Heart left ventricle (tissue), 16 donors: ENCODE data around the gene OR5D16. TPM values are rescaled to one million over a fixed set of nuclear protein-coding genes. Genes with fewer than 3 reads are reported as not detected.
A peak's percentile ranks its signal among the peaks of the same experiment; 100 is the strongest.
"Not testable (repeated sequence)": the region's sequence is repeated elsewhere in the genome, so short reads cannot be mapped to it uniquely, and the experiment has no call there.

Experiments used
- ATAC-seq, 4 donors: fragments of 200-7000 bp; cut with Tn5 transposase; one replicate each; pipeline ENCODE4 v1.9.1; 2020 to 2022; ENCODE audit warnings: moderate library complexity in 4 of 4, mild to moderate bottlenecking in 3 of 4, moderate number of reproducible peaks in 1 of 4
- DNase-seq, 5 donors: peaks; one replicate each; pipeline ENCODE4 v3.0.0-alpha.2; 2020
- H3K27ac ChIP-seq, 12 donors: fragments of 200-600 bp; sonication (generic) in 4 of 12; one replicate each; pipeline versions ENCODE4 v1.5.0 to v1.8.0; 2016 to 2022; ENCODE audit warnings: mild to moderate bottlenecking in 2 of 12
- H3K27me3 ChIP-seq, 9 donors: fragments of 200-600 bp; sonication (generic) in 2 of 9; one replicate each; pipeline versions ENCODE4 v1.5.1 to v1.8.0; 2016 to 2022; ENCODE audit warnings: mild to moderate bottlenecking in 3 of 9
- H3K36me3 ChIP-seq, 9 donors: fragments of 200-600 bp; sonication (generic) in 2 of 9; one replicate each; pipeline versions ENCODE4 v1.5.0 to v1.8.0; 2018 to 2022; ENCODE audit warnings: mild to moderate bottlenecking in 2 of 9
- H3K4me1 ChIP-seq, 12 donors: fragments of 200-600 bp; sonication (generic) in 4 of 12; one replicate each; pipeline versions ENCODE4 v1.5.0 to v1.8.0; 2016 to 2022; ENCODE audit warnings: mild to moderate bottlenecking in 3 of 12
- H3K4me3 ChIP-seq, 12 donors: fragments of 200-600 bp; sonication (generic) in 4 of 12; one replicate each; pipeline versions ENCODE4 v1.5.0 to v1.8.0; 2017 to 2022; ENCODE audit warnings: mild to moderate bottlenecking in 9 of 12, moderate library complexity in 4 of 12
- H3K9me3 ChIP-seq, 12 donors: fragments of 200-600 bp; sonication (generic) in 4 of 12; one replicate each; pipeline versions ENCODE4 v1.5.0 to v1.8.0; 2016 to 2022; ENCODE audit warnings: mild to moderate bottlenecking in 1 of 12
- POLR2A ChIP-seq, 2 donors: fragments of 450-650 bp; IDR thresholded peaks; one replicate each; pipeline ENCODE4 v1.6.1; 2017; ENCODE audit warnings: antibody characterized with exemption in 2 of 2, mild to moderate bottlenecking in 2 of 2, moderate library complexity in 2 of 2
- WGBS, 4 donors: extraction: QIAGEN DNeasy Blood & Tissue Kit in 2 of 4; methylation state at CpG; one replicate each; pipeline versions ENCODE4 v1.1.5 to v1.1.7; 2013 to 2018; 5-methylcytosine and 5-hydroxymethylcytosine counted together
- intact Hi-C, 10 donors: fragments of 100-400 bp; cut with DNase I; formaldehyde crosslinking; loops; one replicate each; pipeline versions ENCODE4 v1.11.1 to v1.14.2; 2022
- polyA plus RNA-seq, 2 donors: library from polyadenylated mRNA; stranded (reverse); fragments of 200-250 nt; gene quantifications; one replicate each; pipeline ENCODE4 v1.2.3, GENCODE V29; 2013
- total RNA-seq, 9 donors: library from RNA; depleted of rRNA in 2 of 9; stranded (reverse); fragments of >200 nt in 2 of 9; fragmentation: NEBNext Ultra II Directional in 3 of 9; extraction: Animal tissue kit (Norgen Biotek cat#: 25700) in 3 of 9; gene quantifications; one replicate each; pipeline versions ENCODE4 v1.1.0 to v1.2.4, GENCODE V29; 2016 to 2023
- TF ChIP-seq, protein P1 (sequence below), 12 donors: fragments of 200-600 bp; sonication (generic) in 4 of 12; IDR thresholded peaks; one replicate each; pipeline versions ENCODE4 v1.5.0 to v1.8.0; 2018 to 2022; ENCODE audit warnings: antibody characterized with exemption in 12 of 12, mild to moderate bottlenecking in 5 of 12
- donor health status: ischemic (EF 13 %, LVEDD 7.1; RV severe dilation, severe dysfunction).
- donor health status: healthy with polysubstance abuse.
- donor health status: DM: no; HTN: yes; CAD: no.
- donor health status: DM: no; HTN: no; CAD: no.
- donor health status: ischemic (EF 25% LVEDD 6.9; RV normal size, moderate dysfunction).
- donor health status: ischemic (EF 25% LVEDD 5.7; RV mildly dilated, moderate dysfunction).
- donor health status: healthy.
- donor health status: DM: yes; HTN: yes; CAD: no.
- donor health status: ischemic (EF 35%, LVEDD 5.7; RV mildly dilated, moderate dysfunction).
- donor health status: nonischemic (EF 11% LVEDD 7.7; RV severe dilation, severe dysfunction).
- donor health status: DM: yes; HTN: yes; CAD: no.
- donor health status: PGD.
- donor health status: ischemic (EF 29% LVEDD 5.4; RV normal size, mild dysfunction).
- donor health status: nonischemic (EF 23%, LVEDD 6.1; RV moderate dilation, normal function).

OR5D16 gene
- total and polyA plus RNA-seq, 11 donors = not detected

DNA sequence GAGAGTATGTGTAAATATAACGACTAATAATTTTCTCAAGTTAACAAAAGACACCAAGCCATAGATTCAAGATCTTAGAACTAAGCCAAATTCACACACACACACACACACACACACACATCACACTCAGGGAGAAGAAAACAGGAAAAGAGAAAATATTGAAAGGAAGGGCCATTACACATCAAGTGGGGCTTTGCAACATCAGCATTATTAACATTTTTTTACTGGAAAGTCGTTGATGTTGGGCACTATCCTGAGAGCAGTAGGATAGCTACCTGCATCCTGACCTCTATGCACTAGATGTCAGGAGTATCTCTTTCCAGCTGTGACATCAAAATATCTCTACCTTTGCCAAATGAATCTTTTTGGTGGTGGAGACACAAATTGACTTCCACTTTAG is 8.9 kb downstream of the OR5D16 start:
- Histone ChIP-seq H3K4me1 (no peaks in the 10 kb centered on the region), H3K27ac (no peak overlapping the region), H3K36me3 (no peaks in the 10 kb centered on the region), H3K27me3 (no peaks in the 10 kb centered on the region), H3K4me3 (no peak overlapping the region), H3K9me3 (peaks cover 0 to 6% (median 0%) of the 10 kb centered on the region in 12 donors)
- intact Hi-C loops = no loop called here
- no peak for DNase-seq
- TF ChIP-seq, protein P1, sequence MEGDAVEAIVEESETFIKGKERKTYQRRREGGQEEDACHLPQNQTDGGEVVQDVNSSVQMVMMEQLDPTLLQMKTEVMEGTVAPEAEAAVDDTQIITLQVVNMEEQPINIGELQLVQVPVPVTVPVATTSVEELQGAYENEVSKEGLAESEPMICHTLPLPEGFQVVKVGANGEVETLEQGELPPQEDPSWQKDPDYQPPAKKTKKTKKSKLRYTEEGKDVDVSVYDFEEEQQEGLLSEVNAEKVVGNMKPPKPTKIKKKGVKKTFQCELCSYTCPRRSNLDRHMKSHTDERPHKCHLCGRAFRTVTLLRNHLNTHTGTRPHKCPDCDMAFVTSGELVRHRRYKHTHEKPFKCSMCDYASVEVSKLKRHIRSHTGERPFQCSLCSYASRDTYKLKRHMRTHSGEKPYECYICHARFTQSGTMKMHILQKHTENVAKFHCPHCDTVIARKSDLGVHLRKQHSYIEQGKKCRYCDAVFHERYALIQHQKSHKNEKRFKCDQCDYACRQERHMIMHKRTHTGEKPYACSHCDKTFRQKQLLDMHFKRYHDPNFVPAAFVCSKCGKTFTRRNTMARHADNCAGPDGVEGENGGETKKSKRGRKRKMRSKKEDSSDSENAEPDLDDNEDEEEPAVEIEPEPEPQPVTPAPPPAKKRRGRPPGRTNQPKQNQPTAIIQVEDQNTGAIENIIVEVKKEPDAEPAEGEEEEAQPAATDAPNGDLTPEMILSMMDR (IDR thresholded peaks at IDR 0.05) = no peak
- no peak for TF ChIP-seq POLR2A (IDR thresholded peaks at IDR 0.05)
- WGBS, 4 donors = 31 to 49% (median 35%) methylated on average over 2 of the region's 2 CpGs
- no peak for ATAC-seq

DNA sequence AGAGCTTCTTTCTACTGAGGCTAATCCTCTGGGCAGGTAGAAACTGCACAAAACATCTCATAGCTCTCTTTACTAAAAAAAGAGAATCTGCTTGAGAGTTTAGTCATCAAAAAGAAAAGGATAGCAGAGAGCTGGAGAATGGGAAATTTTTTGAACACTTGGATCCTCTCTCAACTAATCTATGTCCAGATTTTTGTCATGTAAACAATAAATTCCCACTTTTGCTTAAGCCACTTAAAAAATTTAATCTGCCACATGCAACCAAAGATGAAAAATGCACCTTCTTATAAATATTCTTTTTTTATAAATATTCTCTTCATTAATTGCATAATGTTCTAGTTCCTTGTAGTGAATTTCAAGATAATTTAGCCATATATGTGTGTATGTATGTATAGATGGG is 10.5 kb downstream of the OR5D16 start:
- Histone ChIP-seq H3K9me3 (peaks cover 0 to 5% (median 0%) of the 10 kb centered on the region in 12 donors), H3K4me3 (no peak overlapping the region), H3K36me3 (no peaks in the 10 kb centered on the region), H3K27me3 (no peaks in the 10 kb centered on the region), H3K27ac (no peak overlapping the region), H3K4me1 (no peaks in the 10 kb centered on the region)
- DNase-seq (no peak), ATAC-seq (no peak)
- TF ChIP-seq, protein P1 (IDR thresholded peaks at IDR 0.05) = no peak
- intact Hi-C loops = no loop called here

DNA sequence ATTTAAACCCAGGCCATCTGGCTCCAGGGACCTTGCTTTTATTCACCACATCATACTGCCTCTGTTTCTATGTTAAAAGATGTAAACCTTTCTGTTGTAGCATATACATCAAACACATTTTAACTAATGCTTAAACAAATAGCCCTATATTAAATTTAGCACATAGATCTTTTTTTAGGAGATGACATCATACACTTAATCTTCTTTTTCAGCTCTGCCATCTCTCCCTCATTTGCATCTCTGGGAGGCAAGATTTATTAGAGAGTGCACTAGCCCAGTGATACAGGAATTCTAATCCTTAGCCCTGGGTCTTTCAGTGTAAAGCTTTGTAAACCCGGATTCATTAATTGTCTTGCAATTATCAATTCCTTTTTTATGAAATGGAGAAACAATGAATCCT is 13.6 kb downstream of the OR5D16 start:
- intact Hi-C loops = no loop called here
- Histone ChIP-seq H3K27me3 (no peaks in the 10 kb centered on the region), H3K36me3 (no peaks in the 10 kb centered on the region), H3K9me3 (no peaks in the 10 kb centered on the region), H3K4me3 (no peak overlapping the region), H3K4me1 (no peaks in the 10 kb centered on the region), H3K27ac (no peak overlapping the region)
- ATAC-seq (no peak), DNase-seq (no peak)
- no peak for TF ChIP-seq POLR2A (IDR thresholded peaks at IDR 0.05)
- 68 to 83% (median 72%) methylated on average over 1 of the region's 1 CpG for WGBS, 4 donors

DNA sequence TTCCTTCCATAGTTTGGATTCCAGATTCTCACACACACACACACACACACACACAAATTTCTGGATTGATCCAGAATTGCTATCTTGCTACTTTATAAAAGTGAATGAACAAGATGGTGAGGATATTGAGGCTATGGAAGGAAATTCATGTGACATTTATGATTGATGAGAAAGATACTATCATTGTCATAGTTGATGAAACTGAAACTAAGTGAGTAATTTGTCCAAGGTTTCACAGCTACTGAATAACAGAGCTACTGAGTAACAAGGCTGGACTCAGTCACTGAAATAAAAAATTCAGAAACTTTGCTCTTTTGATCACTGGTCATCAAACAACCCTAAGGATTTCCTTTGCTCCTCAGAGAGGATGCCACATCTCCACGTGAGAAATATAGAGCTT is 16.2 kb downstream of the OR5D16 start:
- 4 to 25% (median 8%) methylated on average over 1 of the region's 1 CpG for WGBS, 4 donors
- no peaks in the 10 kb centered on the region for H3K27me3 ChIP-seq
- intact Hi-C loops = no loop called here
- no peaks in the 10 kb centered on the region for H3K9me3 ChIP-seq
- ATAC-seq (no peak), DNase-seq (no peak)
- no peak for TF ChIP-seq POLR2A (IDR thresholded peaks at IDR 0.05)
- TF ChIP-seq, protein P1 (IDR thresholded peaks at IDR 0.05) = no peak
- no peak overlapping the region for H3K27ac ChIP-seq
- no peaks in the 10 kb centered on the region for H3K4me1 ChIP-seq
- no peaks in the 10 kb centered on the region for H3K36me3 ChIP-seq
- H3K4me3 ChIP-seq = no peak overlapping the region

DNA sequence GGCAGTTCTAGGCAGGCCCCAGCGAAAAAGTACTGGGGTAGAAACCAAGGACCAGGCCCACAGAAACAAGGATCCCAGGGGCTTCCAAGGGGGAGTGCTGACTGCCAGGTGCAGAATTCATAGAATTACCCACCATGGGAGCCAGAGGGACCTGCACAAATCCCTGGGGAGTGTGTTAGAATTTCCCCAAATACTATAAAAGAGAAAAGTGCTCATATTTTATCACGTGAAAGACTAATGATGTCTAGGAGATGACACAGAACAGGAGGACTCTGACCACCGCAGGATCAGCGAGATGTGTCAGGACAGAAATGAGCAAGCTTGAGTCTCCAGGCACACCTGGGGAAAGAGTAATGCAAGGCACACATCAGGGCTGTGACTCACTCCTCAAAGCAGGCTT is 28.8 kb downstream of the OR5D16 start:
- intact Hi-C loops, H3K9me3 ChIP-seq, H3K27me3 ChIP-seq, H3K4me1 ChIP-seq, H3K4me3 ChIP-seq, H3K27ac ChIP-seq, DNase-seq, H3K36me3 ChIP-seq, ATAC-seq: not testable (repeated sequence)
- 77 to 81% (median 78%) methylated on average over 4 of the region's 4 CpGs for WGBS, 4 donors

DNA sequence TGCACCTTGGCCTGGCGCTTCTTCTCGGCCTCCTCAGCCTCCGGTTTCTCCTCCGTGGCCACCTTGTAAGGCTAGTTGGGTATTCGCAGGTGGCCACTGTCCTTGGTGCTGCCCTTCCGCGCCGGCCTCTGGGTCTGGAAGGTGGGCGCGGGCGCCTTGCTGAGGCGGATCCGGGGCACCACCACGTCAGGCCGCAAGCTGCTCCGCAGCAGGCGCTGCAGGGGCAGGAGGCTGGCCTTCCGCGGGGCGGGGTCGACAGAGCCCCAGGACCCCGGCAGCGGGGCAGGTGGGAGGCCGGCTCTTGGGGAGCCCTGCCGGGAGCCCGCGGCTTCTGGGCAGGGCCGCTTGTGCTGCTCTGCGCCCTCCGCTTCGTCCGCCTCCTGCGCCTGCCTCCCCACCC is 34.2 kb downstream of the OR5D16 start:
- peak in 1 of 5 donors; percentile 56 for DNase-seq
- H3K36me3 ChIP-seq, intact Hi-C loops, H3K27me3 ChIP-seq, H3K9me3 ChIP-seq, ATAC-seq, H3K27ac ChIP-seq, H3K4me1 ChIP-seq: not testable (repeated sequence)
- WGBS, 4 donors = 9 to 53% (median 29%) methylated on average over 11 to 33 of the region's 33 CpGs
- H3K4me3 ChIP-seq = peak overlapping the region in 3 of 12 donors; percentile 10 to 26 (median 16)

DNA sequence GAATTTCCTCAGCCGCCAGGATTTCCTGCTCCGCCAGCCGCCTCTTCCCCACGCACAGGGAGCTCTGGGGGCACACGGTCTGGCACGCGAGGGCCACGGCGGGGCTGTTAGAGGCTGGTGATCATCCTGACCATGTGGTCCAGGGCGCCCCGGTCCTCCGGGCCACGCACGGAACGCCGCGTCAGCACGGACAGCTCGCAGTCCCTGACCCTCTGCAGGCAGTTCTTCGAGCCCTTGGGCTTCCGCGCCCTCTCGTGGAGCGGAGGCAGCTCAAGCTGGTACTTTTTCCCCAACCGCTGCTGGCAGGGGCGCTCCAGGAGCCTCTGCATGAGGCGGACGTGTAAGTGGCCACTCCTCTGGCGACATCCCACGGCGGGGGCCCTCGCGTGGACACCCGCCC is 34.6 kb downstream of the OR5D16 start:
- peak in 1 of 5 donors; percentile 52 for DNase-seq
- H3K36me3 ChIP-seq, H3K4me1 ChIP-seq, H3K27ac ChIP-seq, H3K9me3 ChIP-seq, ATAC-seq, H3K27me3 ChIP-seq, intact Hi-C loops: not testable (repeated sequence)
- 14 to 56% (median 25%) methylated on average over 23 to 34 of the region's 34 CpGs for WGBS, 4 donors
- peak overlapping the region in 3 of 12 donors; percentile 10 to 26 (median 16) for H3K4me3 ChIP-seq

DNA sequence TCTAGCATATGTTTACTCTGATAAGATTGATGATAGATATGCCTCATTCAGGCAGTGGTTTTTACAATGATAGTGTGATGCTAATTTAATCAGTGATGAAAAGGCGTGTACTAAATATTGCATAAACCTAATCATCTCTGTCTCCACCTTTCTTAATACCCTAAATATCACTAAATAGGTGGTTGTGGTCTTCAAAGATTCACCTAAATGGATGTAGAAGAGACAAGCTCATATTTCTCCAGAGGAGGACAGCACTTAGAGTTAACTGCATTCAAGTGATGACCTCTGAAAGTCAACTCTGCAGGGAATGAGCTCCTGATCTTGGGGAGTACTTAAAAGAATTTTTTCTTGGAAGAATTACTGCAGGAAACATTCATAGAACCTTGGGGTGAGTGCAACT is 44.4 kb downstream of the OR5D16 start, which contains the start of gene TRIM51:
TSS of gene TRIM51 (plus strand) at position 301 of the 400 bp plus-strand sequence. CDS start 2,132 bp downstream, outside the sequence.
- 57 to 90% (median 66%) methylated on average over 1 of the region's 1 CpG for WGBS, 4 donors
- H3K27ac ChIP-seq, H3K27me3 ChIP-seq, H3K9me3 ChIP-seq, H3K36me3 ChIP-seq, ATAC-seq, H3K4me1 ChIP-seq, H3K4me3 ChIP-seq, DNase-seq, intact Hi-C loops: not testable (repeated sequence)

DNA sequence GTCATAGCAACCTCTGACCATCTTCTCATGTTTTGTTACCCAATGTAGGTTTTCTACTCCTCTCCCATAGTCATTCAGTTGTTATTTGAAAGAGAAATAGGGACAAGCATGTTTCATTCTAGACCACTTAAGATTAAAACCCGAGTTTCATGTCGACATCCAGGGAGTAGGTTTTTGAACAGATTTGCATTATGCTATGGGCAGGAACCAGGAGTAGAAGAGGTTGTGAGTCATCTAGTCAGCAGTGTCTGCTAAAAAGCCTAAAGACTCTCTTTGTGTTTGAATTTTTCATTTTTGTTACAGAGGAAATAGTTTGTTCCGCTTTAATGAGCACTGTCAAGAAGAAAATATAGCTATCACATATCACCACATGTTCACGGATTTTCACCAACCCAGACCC is 46.4 kb downstream of the OR5D16 start:
- 77 to 84% (median 81%) methylated on average over 4 of the region's 4 CpGs for WGBS, 4 donors
- intact Hi-C loops, H3K4me3 ChIP-seq, H3K27me3 ChIP-seq, ATAC-seq, H3K9me3 ChIP-seq, H3K36me3 ChIP-seq, H3K4me1 ChIP-seq, H3K27ac ChIP-seq, DNase-seq: not testable (repeated sequence)
